HG03469 (cell line): ENCODE results near the gene FAM219B.
"Not testable (repeated sequence)": the region's sequence is repeated elsewhere in the genome, so short reads cannot be mapped to it uniquely, and the experiment has no call there.

Experiments
- ATAC-seq: cut with Tn5 transposase; IDR thresholded peaks from one replicate; pipeline ENCODE4 v1.9.1; 2021; ENCODE audit warnings: mild to moderate bottlenecking, moderate library complexity, moderate number of reproducible peaks; ENCODE audit not compliant: unreplicated experiment

FAM219B gene

GRCh38 chr15:74906450-74907162 is at the start of gene FAM219B:
TSS of gene FAM219B (minus strand) at chr15:74906851. CDS start at chr15:74906800, 51 bp downstream.
- peak; percentile 51 for ATAC-seq

- no peak for ATAC-seq
Observed at GRCh38 chr15:74955796-74956647, 49.4 kb upstream of the FAM219B start.

- ATAC-seq, result no peak
Observed at GRCh38 chr15:74955017-74955416, 48.4 kb upstream of the FAM219B start.

- no peak for ATAC-seq
Observed at GRCh38 chr15:74954515-74954914, 47.9 kb upstream of the FAM219B start.

GRCh38 chr15:74951006-74951405 is 44.4 kb upstream of the FAM219B start:
- ATAC-seq, result no peak

- ATAC-seq, result no peak
Observed at GRCh38 chr15:74950078-74950908, 43.6 kb upstream of the FAM219B start.

GRCh38 chr15:74937590-74938371 is 31.1 kb upstream of the FAM219B start, which contains the start of gene COX5A:
TSS of gene COX5A (minus strand) at chr15:74938073. CDS start at chr15:74938014, 59 bp downstream.
- ATAC-seq, result peak; percentile 61

GRCh38 chr15:74937272-74937589 is 30.6 kb upstream of the FAM219B start:
- no peak for ATAC-seq

- not testable (repeated sequence) for ATAC-seq
Observed at GRCh38 chr15:74935193-74935592, 28.5 kb upstream of the FAM219B start.

GRCh38 chr15:74933573-74933972 is 26.9 kb upstream of the FAM219B start:
- ATAC-seq, result no peak

GRCh38 chr15:74928771-74929198 is 22.1 kb upstream of the FAM219B start:
- no peak for ATAC-seq

- no peak for ATAC-seq
Observed at GRCh38 chr15:74924525-74924924, 17.9 kb upstream of the FAM219B start.

GRCh38 chr15:74920456-74920855 is 13.8 kb upstream of the FAM219B start:
- ATAC-seq, result no peak

- no peak for ATAC-seq
Observed at GRCh38 chr15:74917676-74918075, 11.0 kb upstream of the FAM219B start.

- not testable (repeated sequence) for ATAC-seq
Observed at GRCh38 chr15:74913799-74914198, 7.1 kb upstream of the FAM219B start.

- ATAC-seq, result no peak
Observed at GRCh38 chr15:74913041-74913440, 6.4 kb upstream of the FAM219B start.

- ATAC-seq, result no peak
Observed at GRCh38 chr15:74908635-74909034, 2.0 kb upstream of the FAM219B start.

- ATAC-seq, result no peak
Observed at GRCh38 chr15:74907163-74907870, 666 bp upstream of the FAM219B start.

- ATAC-seq, result no peak
Observed at GRCh38 chr15:74906067-74906449, 593 bp downstream of the FAM219B start.
